Measurements from ENCODE around the gene RTL9. TPM values are rescaled to one million over a fixed set of nuclear protein-coding genes. Genes with fewer than 3 reads are reported as not detected.

RTL9 gene
- total and polyA plus RNA-seq, 2 experiments from 2014 or later = 0.31 TPM; not detected in 1

GRCh38 chrX:110359273-110359672 lies 625 bp downstream of the RTL9 start:
- no peaks in the 10 kb centered on the region for H3K27me3 ChIP-seq (ENCODE audit: insufficient read depth)
- no peaks in the 10 kb centered on the region for H3K4me1 Mint-ChIP-seq
- no peak overlapping the region for H3K27ac ChIP-seq (ENCODE audit: low read depth)
- TF ChIP-seq EZH2 (IDR thresholded peaks at IDR 0.05; ENCODE audit: low read depth, unreplicated experiment) (no peak), CTCF (conservative IDR thresholded peaks at IDR 0.05; ENCODE audit: low read depth in 2 of 2) (no peak), ZNF462 (CRISPR knock-in tag; IDR thresholded peaks at IDR 0.05) (no peak), ETS1 (IDR thresholded peaks at IDR 0.05) (no peak), ZNF331 (CRISPR knock-in tag; IDR thresholded peaks at IDR 0.05; ENCODE audit: low read depth) (no peak), CREB1 (CRISPR knock-in tag; IDR thresholded peaks at IDR 0.05; ENCODE audit: low read depth) (no peak), JUNB (IDR thresholded peaks at IDR 0.05; ENCODE audit: unreplicated experiment) (no peak), POLR2AphosphoS5 (IDR thresholded peaks at IDR 0.05; ENCODE audit: low read depth) (no peak), STAT1 (IDR thresholded peaks at IDR 0.05; ENCODE audit: unreplicated experiment) (no peak), REST (IDR thresholded peaks at IDR 0.05; ENCODE audit: unreplicated experiment) (no peak), EZH2phosphoT487 (IDR thresholded peaks at IDR 0.05; ENCODE audit: unreplicated experiment) (no peak), ZNF114 (CRISPR knock-in tag; IDR thresholded peaks at IDR 0.05) (no peak), NANOG (IDR thresholded peaks at IDR 0.05; ENCODE audit: borderline replicate concordance) (no peak)
- H4K20me1 ChIP-seq (replicated peaks; ENCODE audit: insufficient read depth) = no peaks in the 10 kb centered on the region
- H3K4me1 ChIP-seq (ENCODE audit: insufficient read depth) = no peaks in the 10 kb centered on the region
- no peaks in the 10 kb centered on the region for H3F3A ChIP-seq (replicated peaks; ENCODE audit: low read depth)
- no peak overlapping the region for H3K4me2 ChIP-seq
- no peak overlapping the region for H3K4me3 Mint-ChIP-seq
- no peaks in the 10 kb centered on the region for H3K79me2 ChIP-seq (replicated peaks; ENCODE audit: insufficient read depth)
- no peaks in the 10 kb centered on the region for H3K36me3 ChIP-seq (ENCODE audit: insufficient read depth)
- no peak overlapping the region for H3K27ac Mint-ChIP-seq
- ATAC-seq (no peak), DNase-seq (ENCODE audit: low spot score) (no peak)
- H3K4me3 ChIP-seq = no peak overlapping the region
- no peak overlapping the region for H2AFZ ChIP-seq
- no peaks in the 10 kb centered on the region for H3K36me3 Mint-ChIP-seq (ENCODE audit: low read depth)
- H3K9me3 Mint-ChIP-seq = no peaks in the 10 kb centered on the region
- H3K27me3 Mint-ChIP-seq (ENCODE audit: insufficient read depth, low read depth, poor library complexity) = no peaks in the 10 kb centered on the region
- H3K9me2 ChIP-seq (ENCODE audit: insufficient read depth) = no peaks in the 10 kb centered on the region
